Lower leg skin (tissue), 3 donors: ENCODE data around the gene TMIGD2.

Experiments
- CTCF ChIP-seq, 3 donors: fragments of 450-650 bp; IDR thresholded peaks; one replicate each; pipeline ENCODE4 v1.5.1; 2016; ENCODE audit warnings: antibody characterized with exemption in 3 of 3, mild to moderate bottlenecking in 3 of 3, moderate library complexity in 2 of 3
- POLR2A ChIP-seq, 2 donors: fragments of 450-650 bp; IDR thresholded peaks; one replicate each; pipeline ENCODE4 v1.6.1; 2016 to 2017; ENCODE audit warnings: antibody characterized with exemption in 2 of 2, mild to moderate bottlenecking in 1 of 2, moderate library complexity in 1 of 2

- no peak for TF ChIP-seq CTCF (IDR thresholded peaks at IDR 0.05)
- TF ChIP-seq POLR2A (IDR thresholded peaks at IDR 0.05) = no peak
These were observed 41.5 kb upstream of the TMIGD2 start, which contains the start of gene MPND for GRCh38 chr19:4343370-4344307.
